PC-3 (cell line): ENCODE results near the gene PTGS2.

ENCODE experiments used
- EZH2 ChIP-seq: fragments of 300-600 bp; sonication (generic); IDR thresholded peaks from one replicate; pipeline ENCODE4 v1.6.1; 2017; ENCODE audit warnings: antibody characterized with exemption, mild to moderate bottlenecking, low read length; ENCODE audit not compliant: unreplicated experiment
- EZH2phosphoT487 ChIP-seq: fragments of 300-600 bp; sonication (generic); IDR thresholded peaks from 2 replicates; pipeline ENCODE4 v1.6.1; 2018; ENCODE audit warnings: mild to moderate bottlenecking, antibody characterized with exemption, low read length, borderline replicate concordance
- TF ChIP-seq, protein P1 (sequence below): fragments of 300-600 bp; sonication (generic); conservative IDR thresholded peaks from 2 replicates; pipeline ENCODE4 v1.5.1; 2017; ENCODE audit warnings: antibody characterized with exemption, low read depth, mild to moderate bottlenecking, low read length

- TF ChIP-seq, protein P1, sequence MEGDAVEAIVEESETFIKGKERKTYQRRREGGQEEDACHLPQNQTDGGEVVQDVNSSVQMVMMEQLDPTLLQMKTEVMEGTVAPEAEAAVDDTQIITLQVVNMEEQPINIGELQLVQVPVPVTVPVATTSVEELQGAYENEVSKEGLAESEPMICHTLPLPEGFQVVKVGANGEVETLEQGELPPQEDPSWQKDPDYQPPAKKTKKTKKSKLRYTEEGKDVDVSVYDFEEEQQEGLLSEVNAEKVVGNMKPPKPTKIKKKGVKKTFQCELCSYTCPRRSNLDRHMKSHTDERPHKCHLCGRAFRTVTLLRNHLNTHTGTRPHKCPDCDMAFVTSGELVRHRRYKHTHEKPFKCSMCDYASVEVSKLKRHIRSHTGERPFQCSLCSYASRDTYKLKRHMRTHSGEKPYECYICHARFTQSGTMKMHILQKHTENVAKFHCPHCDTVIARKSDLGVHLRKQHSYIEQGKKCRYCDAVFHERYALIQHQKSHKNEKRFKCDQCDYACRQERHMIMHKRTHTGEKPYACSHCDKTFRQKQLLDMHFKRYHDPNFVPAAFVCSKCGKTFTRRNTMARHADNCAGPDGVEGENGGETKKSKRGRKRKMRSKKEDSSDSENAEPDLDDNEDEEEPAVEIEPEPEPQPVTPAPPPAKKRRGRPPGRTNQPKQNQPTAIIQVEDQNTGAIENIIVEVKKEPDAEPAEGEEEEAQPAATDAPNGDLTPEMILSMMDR, result no peak
- TF ChIP-seq EZH2 (no peak), EZH2phosphoT487 (no peak)
These were observed 3.6 kb upstream of the PTGS2 start for GRCh38 chr1:186683652-186684410.
